SK-N-SH (cell line): ENCODE measurements around the gene TOPAZ1.

ENCODE experiments used
- EP300 ChIP-seq, 2 experiments: IDR thresholded peaks; 2 replicates each; pipeline versions ENCODE4 v1.4.0 to v1.6.1; 2012; ENCODE audit warnings: borderline replicate concordance in 1 of 2, low read depth in 1 of 2, low read length in 1 of 2
- GABPA ChIP-seq: IDR thresholded peaks from 2 replicates; pipeline ENCODE4 v1.4.0; 2012; ENCODE audit warnings: low read depth, mild to moderate bottlenecking
- NFIC ChIP-seq: IDR thresholded peaks from 2 replicates; pipeline ENCODE4 v1.4.0; 2012; ENCODE audit warnings: borderline replicate concordance
- POLR2AphosphoS5 ChIP-seq: IDR thresholded peaks from 2 replicates; pipeline ENCODE4 v1.6.1; 2012; ENCODE audit warnings: low read depth, low read length
- RAD21 ChIP-seq: IDR thresholded peaks from 2 replicates; pipeline ENCODE4 v1.6.1; 2012; ENCODE audit warnings: mild to moderate bottlenecking, low read length
- REST ChIP-seq: IDR thresholded peaks from 2 replicates; pipeline ENCODE4 v1.6.1; 2012; ENCODE audit warnings: mild to moderate bottlenecking, low read depth, low read length, moderate library complexity
- TAF1 ChIP-seq: IDR thresholded peaks from 2 replicates; pipeline ENCODE4 v1.6.1; 2012; ENCODE audit warnings: low read depth, mild to moderate bottlenecking, low read length, moderate library complexity, borderline replicate concordance
- TF ChIP-seq, protein P1 (sequence below): fragments of 200-600 bp; sonication (generic); IDR thresholded peaks from 2 replicates; pipeline ENCODE4 v1.6.1; 2017; ENCODE audit warnings: antibody characterized with exemption, mild to moderate bottlenecking, moderate library complexity
- TF ChIP-seq, protein P2 (sequence below): fragments of 150-350 bp; IDR thresholded peaks from 2 replicates; pipeline ENCODE4 v1.6.1; 2017; ENCODE audit warnings: antibody characterized with exemption, low read length, low read depth, borderline replicate concordance

DNA sequence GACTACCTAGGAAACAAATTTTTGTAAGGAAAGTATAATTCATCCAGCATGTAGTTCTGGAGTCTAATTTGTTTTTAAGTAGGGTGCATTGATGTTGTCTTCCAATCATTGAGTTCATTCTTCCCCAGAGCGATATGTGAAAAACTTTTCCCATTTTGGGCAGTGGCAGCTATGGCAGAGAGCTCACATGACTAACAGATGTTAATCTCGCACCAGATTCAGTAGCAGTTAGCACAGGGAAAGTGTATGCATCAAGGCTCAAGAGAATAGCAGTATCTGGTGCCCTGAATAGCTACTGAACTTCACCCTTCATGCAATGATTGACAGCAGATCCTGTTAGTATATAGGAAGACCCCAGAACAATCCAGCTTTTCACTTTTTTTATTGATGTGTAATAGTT lies 50.6 kb downstream of the TOPAZ1 start:
- TF ChIP-seq NFIC (no peak), GABPA (no peak), EP300 (IDR thresholded peaks at IDR 0.05; ENCODE audit: borderline replicate concordance in 1 of 2, low read depth in 1 of 2, low read length in 1 of 2) (no peak), POLR2AphosphoS5 (no peak), TAF1 (no peak), RAD21 (no peak), REST (no peak)
- TF ChIP-seq, protein P1, sequence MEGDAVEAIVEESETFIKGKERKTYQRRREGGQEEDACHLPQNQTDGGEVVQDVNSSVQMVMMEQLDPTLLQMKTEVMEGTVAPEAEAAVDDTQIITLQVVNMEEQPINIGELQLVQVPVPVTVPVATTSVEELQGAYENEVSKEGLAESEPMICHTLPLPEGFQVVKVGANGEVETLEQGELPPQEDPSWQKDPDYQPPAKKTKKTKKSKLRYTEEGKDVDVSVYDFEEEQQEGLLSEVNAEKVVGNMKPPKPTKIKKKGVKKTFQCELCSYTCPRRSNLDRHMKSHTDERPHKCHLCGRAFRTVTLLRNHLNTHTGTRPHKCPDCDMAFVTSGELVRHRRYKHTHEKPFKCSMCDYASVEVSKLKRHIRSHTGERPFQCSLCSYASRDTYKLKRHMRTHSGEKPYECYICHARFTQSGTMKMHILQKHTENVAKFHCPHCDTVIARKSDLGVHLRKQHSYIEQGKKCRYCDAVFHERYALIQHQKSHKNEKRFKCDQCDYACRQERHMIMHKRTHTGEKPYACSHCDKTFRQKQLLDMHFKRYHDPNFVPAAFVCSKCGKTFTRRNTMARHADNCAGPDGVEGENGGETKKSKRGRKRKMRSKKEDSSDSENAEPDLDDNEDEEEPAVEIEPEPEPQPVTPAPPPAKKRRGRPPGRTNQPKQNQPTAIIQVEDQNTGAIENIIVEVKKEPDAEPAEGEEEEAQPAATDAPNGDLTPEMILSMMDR = no peak
- TF ChIP-seq, protein P2, sequence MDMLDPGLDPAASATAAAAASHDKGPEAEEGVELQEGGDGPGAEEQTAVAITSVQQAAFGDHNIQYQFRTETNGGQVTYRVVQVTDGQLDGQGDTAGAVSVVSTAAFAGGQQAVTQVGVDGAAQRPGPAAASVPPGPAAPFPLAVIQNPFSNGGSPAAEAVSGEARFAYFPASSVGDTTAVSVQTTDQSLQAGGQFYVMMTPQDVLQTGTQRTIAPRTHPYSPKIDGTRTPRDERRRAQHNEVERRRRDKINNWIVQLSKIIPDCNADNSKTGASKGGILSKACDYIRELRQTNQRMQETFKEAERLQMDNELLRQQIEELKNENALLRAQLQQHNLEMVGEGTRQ = no peak
